Right hindlimb (tissue), 1 donor: Measurements from ENCODE around the gene ZFAND3.

Experiments used
- DNase-seq: peaks from one replicate; pipeline ENCODE4 v3.0.0-alpha.2; 2018

Gene ZFAND3

GRCh38 chr6:38141716-38142115 lies 322.2 kb downstream of the ZFAND3 start:
- no peak for DNase-seq

GRCh38 chr6:38142178-38142902 lies 322.8 kb downstream of the ZFAND3 start:
- DNase-seq, result no peak

- DNase-seq, result no peak
Observed at GRCh38 chr6:38143191-38144150, 323.9 kb downstream of the ZFAND3 start.

GRCh38 chr6:38144365-38144945 lies 324.9 kb downstream of the ZFAND3 start:
- DNase-seq, result no peak

- DNase-seq, result no peak
Observed at GRCh38 chr6:38146021-38146733, 326.6 kb downstream of the ZFAND3 start.

- no peak for DNase-seq
Observed at GRCh38 chr6:38146734-38147027, 327.2 kb downstream of the ZFAND3 start.

GRCh38 chr6:38148606-38149005 lies 329.1 kb downstream of the ZFAND3 start:
- DNase-seq, result no peak

GRCh38 chr6:38149531-38149930 lies 330.0 kb downstream of the ZFAND3 start:
- DNase-seq, result peak; percentile 34

GRCh38 chr6:38150021-38150420 lies 330.5 kb downstream of the ZFAND3 start:
- DNase-seq, result no peak

GRCh38 chr6:38150681-38151296 lies 331.3 kb downstream of the ZFAND3 start:
- no peak for DNase-seq

- DNase-seq, result peak; percentile 10
Observed at GRCh38 chr6:38151580-38152500, 332.3 kb downstream of the ZFAND3 start.

GRCh38 chr6:38152620-38153019 lies 333.1 kb downstream of the ZFAND3 start:
- peak; percentile 7 for DNase-seq

- no peak for DNase-seq
Observed at GRCh38 chr6:38153076-38153797, 333.7 kb downstream of the ZFAND3 start.

- DNase-seq, result no peak
Observed at GRCh38 chr6:38153798-38154345, 334.3 kb downstream of the ZFAND3 start.

- DNase-seq, result no peak
Observed at GRCh38 chr6:38154731-38155130, 335.2 kb downstream of the ZFAND3 start.

- no peak for DNase-seq
Observed at GRCh38 chr6:38155144-38155543, 335.6 kb downstream of the ZFAND3 start.

- DNase-seq, result no peak
Observed at GRCh38 chr6:38155621-38156204, 336.2 kb downstream of the ZFAND3 start.

- no peak for DNase-seq
Observed at GRCh38 chr6:38156818-38157565, 337.5 kb downstream of the ZFAND3 start.

- DNase-seq, result no peak
Observed at GRCh38 chr6:38157905-38158304, 338.4 kb downstream of the ZFAND3 start.
